LNCaP clone FGC (cell line): Measurements from ENCODE around the gene TOR2A.

Experiments
- DNase-seq: peaks from one replicate; pipeline ENCODE4 v3.0.0-alpha.2; 2011; ENCODE audit warnings: low read depth
- H3K4me3 ChIP-seq: 2 replicates; pipeline ENCODE4 v1.5.1; 2011; ENCODE audit warnings: mild to moderate bottlenecking, low read depth, low read length, control low read depth
- CTCF ChIP-seq: IDR thresholded peaks from 2 replicates; pipeline ENCODE4 v1.5.1; 2012; ENCODE audit warnings: mild to moderate bottlenecking; ENCODE audit not compliant: control insufficient read depth, insufficient read depth; ENCODE audit errors: extremely low read depth

TOR2A gene

GRCh38 chr9:127768698-127769097 lies 33.6 kb upstream of the TOR2A start:
- TF ChIP-seq CTCF, result no peak
- H3K4me3 ChIP-seq, result no peak overlapping the region
- no peak for DNase-seq

GRCh38 chr9:127767909-127768331 lies 32.8 kb upstream of the TOR2A start:
- no peak overlapping the region for H3K4me3 ChIP-seq
- DNase-seq, result no peak
- TF ChIP-seq CTCF, result no peak

GRCh38 chr9:127767410-127767809 lies 32.3 kb upstream of the TOR2A start:
- no peak for DNase-seq
- H3K4me3 ChIP-seq, result no peak overlapping the region
- no peak for TF ChIP-seq CTCF

GRCh38 chr9:127765418-127765817 lies 30.3 kb upstream of the TOR2A start:
- no peak overlapping the region for H3K4me3 ChIP-seq
- DNase-seq, result no peak
- TF ChIP-seq CTCF, result no peak

- no peak for TF ChIP-seq CTCF
- no peak overlapping the region for H3K4me3 ChIP-seq
- no peak for DNase-seq
Measured at GRCh38 chr9:127763918-127764384, 28.9 kb upstream of the TOR2A start.

- H3K4me3 ChIP-seq, result no peak overlapping the region
- DNase-seq, result no peak
- TF ChIP-seq CTCF, result no peak
Measured at GRCh38 chr9:127762111-127762676, 27.1 kb upstream of the TOR2A start.

GRCh38 chr9:127761491-127761956 lies 26.4 kb upstream of the TOR2A start:
- no peak for DNase-seq
- TF ChIP-seq CTCF, result no peak
- H3K4me3 ChIP-seq, result no peak overlapping the region
